Ovary (tissue), 9 donors: ENCODE results near the gene ESRP2. TPM values are rescaled to one million over a fixed set of nuclear protein-coding genes. Genes with fewer than 3 reads are reported as not detected.

Experiments used
- DNase-seq, 5 donors: peaks; one replicate each; pipeline ENCODE4 v3.0.0-alpha.2; 2019 to 2020
- H3K27ac ChIP-seq, 2 donors: fragments of 200-600 bp; one replicate each; pipeline versions ENCODE4 v1.5.1 to v1.8.0; 2019 to 2022
- H3K27me3 ChIP-seq: fragments of 200-600 bp; one replicate; pipeline ENCODE4 v1.8.0; 2022
- H3K36me3 ChIP-seq: fragments of 200-600 bp; sonication (generic); one replicate; pipeline ENCODE4 v1.5.1; 2019
- H3K4me1 ChIP-seq: one replicate; pipeline ENCODE4 v1.8.1; 2013; ENCODE audit warnings: mild to moderate bottlenecking, moderate library complexity; ENCODE audit not compliant: insufficient read depth
- H3K4me3 ChIP-seq: fragments of 200-600 bp; sonication (generic); one replicate; pipeline ENCODE4 v1.5.1; 2017
- H3K9me3 ChIP-seq, 2 donors: fragments of 200-600 bp in 1 of 2; sonication (generic) in 1 of 2; one replicate each; pipeline versions ENCODE4 v1.5.1 to v1.8.1; 2013 to 2019; ENCODE audit warnings: mild to moderate bottlenecking in 1 of 2, moderate library complexity in 1 of 2
- EP300 ChIP-seq: sonication (generic); formaldehyde crosslinking; IDR thresholded peaks from one replicate; pipeline ENCODE4 v1.6.1; 2017; ENCODE audit warnings: antibody characterized with exemption
- POLR2A ChIP-seq: fragments of 450-650 bp; IDR thresholded peaks from one replicate; pipeline ENCODE4 v1.6.1; 2017; ENCODE audit warnings: antibody characterized with exemption, mild to moderate bottlenecking, moderate library complexity
- WGBS, 3 donors: extraction: QIAGEN DNeasy Blood & Tissue Kit in 1 of 3; methylation state at CpG; one replicate each; pipeline versions ENCODE4 v1.1.5 to v1.1.7; 2013 to 2017; 5-methylcytosine and 5-hydroxymethylcytosine counted together
- intact Hi-C, 4 donors: fragments of 100-400 bp; cut with DNase I; formaldehyde crosslinking; loops; one replicate each; pipeline versions ENCODE4 v1.11.0 to v1.15.1; 2022 to 2023
- polyA plus RNA-seq, 2 donors: library from polyadenylated mRNA; stranded (reverse); fragments of 200-250 nt in 1 of 2; fragments of 350-450 nt in 1 of 2; fragmentation: Illumina TruSeq in 1 of 2; extraction: RNeasy Lipid Tissue Mini Kit (QIAGEN cat#74804) in 1 of 2; gene quantifications; one replicate each; pipeline ENCODE4 v1.2.3, GENCODE V29; 2013 to 2014
- total RNA-seq, 7 donors: library from RNA; depleted of rRNA in 2 of 7; stranded (reverse); fragments of >200 nt in 2 of 7; fragmentation: NEBNext Ultra II Directional in 3 of 7; extraction: Animal tissue kit (Norgen Biotek cat#: 25700) in 3 of 7; gene quantifications; one replicate each; pipeline versions ENCODE4 v1.1.0 to v1.2.4, GENCODE V29; 2016 to 2023
- TF ChIP-seq, protein P1 (sequence below), 3 donors: fragments of 450-650 bp in 2 of 3; fragments of 200-600 bp in 1 of 3; IDR thresholded peaks; one replicate each; pipeline versions ENCODE4 v1.5.1 to v1.8.0; 2016 to 2022; ENCODE audit warnings: antibody characterized with exemption in 3 of 3, mild to moderate bottlenecking in 1 of 3
- donor health status: DM: no; HTN: no; CAD: no; lungs with moderate emphysema.
- donor health status: DM: no; HTN: no; CAD: no.
- donor health status: Bipolar disorder and iron deficiency.
- donor health status: DM: yes; HTN: yes; CAD: no.
- donor health status: DM: no; HTN: no; CAD: no.
- donor health status: DM: yes; HTN: yes; CAD: no.

ESRP2 gene
- total and polyA plus RNA-seq, 9 donors, result 0.17 to 13.8 (median 1.5) TPM

GRCh38 chr16:68242926-68243858 is 7.3 kb upstream of the ESRP2 start:
- intact Hi-C loops, result no loop called here
- H3K4me1 ChIP-seq, result peaks cover 11% of the 10 kb centered on the region
- H3K27me3 ChIP-seq, result no peaks in the 10 kb centered on the region
- TF ChIP-seq EP300, result no peak
- TF ChIP-seq, protein P1, sequence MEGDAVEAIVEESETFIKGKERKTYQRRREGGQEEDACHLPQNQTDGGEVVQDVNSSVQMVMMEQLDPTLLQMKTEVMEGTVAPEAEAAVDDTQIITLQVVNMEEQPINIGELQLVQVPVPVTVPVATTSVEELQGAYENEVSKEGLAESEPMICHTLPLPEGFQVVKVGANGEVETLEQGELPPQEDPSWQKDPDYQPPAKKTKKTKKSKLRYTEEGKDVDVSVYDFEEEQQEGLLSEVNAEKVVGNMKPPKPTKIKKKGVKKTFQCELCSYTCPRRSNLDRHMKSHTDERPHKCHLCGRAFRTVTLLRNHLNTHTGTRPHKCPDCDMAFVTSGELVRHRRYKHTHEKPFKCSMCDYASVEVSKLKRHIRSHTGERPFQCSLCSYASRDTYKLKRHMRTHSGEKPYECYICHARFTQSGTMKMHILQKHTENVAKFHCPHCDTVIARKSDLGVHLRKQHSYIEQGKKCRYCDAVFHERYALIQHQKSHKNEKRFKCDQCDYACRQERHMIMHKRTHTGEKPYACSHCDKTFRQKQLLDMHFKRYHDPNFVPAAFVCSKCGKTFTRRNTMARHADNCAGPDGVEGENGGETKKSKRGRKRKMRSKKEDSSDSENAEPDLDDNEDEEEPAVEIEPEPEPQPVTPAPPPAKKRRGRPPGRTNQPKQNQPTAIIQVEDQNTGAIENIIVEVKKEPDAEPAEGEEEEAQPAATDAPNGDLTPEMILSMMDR (IDR thresholded peaks at IDR 0.05), result no peak
- no peak for TF ChIP-seq POLR2A
- DNase-seq, result no peak
- no peak overlapping the region for H3K27ac ChIP-seq
- no peaks in the 10 kb centered on the region for H3K36me3 ChIP-seq
- H3K9me3 ChIP-seq, result no peaks in the 10 kb centered on the region
- WGBS, 3 donors, result 81 to 87% (median 85%) methylated on average over 9 of the region's 9 CpGs
- no peak overlapping the region for H3K4me3 ChIP-seq

DNA sequence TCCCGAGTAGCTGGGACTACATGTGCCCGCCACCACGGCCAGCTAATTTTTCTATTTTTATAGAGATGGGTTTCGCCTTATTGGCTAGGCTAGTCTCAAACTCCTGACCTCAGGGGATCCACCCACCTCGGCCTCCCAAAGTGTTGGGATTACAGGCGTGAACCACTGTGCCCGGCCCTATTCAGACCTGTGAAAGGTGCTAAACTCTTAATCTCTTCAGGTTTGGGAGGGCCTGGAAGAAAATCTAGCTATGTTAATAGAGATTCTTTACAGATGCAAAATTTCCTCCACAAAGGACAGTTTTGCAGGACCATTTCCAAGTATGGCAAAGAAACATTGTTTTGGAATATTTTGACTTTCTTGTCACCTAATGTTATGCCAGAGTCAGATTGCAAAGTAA is 6.2 kb upstream of the ESRP2 start:
- intact Hi-C loops, result no loop called here
- H3K27ac ChIP-seq, result no peak overlapping the region
- H3K27me3 ChIP-seq, result no peaks in the 10 kb centered on the region
- peaks cover 13% of the 10 kb centered on the region for H3K4me1 ChIP-seq
- no peaks in the 10 kb centered on the region for H3K9me3 ChIP-seq
- H3K4me3 ChIP-seq, result no peak overlapping the region
- H3K36me3 ChIP-seq, result no peaks in the 10 kb centered on the region
- no peak for TF ChIP-seq EP300
- TF ChIP-seq POLR2A, result no peak
- TF ChIP-seq, protein P1 (IDR thresholded peaks at IDR 0.05), result no peak
- DNase-seq, result no peak
- WGBS, 3 donors, result 82 to 85% (median 83%) methylated on average over 7 of the region's 7 CpGs

DNA sequence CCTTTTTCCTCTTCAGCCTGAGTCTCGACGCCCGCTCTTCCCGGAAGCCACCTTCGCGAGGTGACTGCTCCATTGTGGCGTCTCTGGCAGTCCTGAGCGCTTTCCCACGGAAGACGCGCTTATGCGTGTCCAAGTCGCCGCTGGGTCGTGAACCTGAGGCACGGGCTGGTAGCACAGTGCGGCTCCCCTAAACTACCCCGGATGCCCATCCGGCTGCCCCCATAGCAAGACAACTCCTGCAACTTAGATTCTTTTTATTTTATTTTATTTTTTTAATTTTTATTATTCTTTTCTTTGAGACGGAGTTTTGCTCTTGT is 2.1 kb upstream of the ESRP2 start:
- H3K27ac ChIP-seq, result peak overlapping the region in 1 of 2 donors; percentile 12
- H3K4me1 ChIP-seq, result peaks cover 12% of the 10 kb centered on the region
- intact Hi-C loops, result loop anchor here in 2 of 4 donors (10.0 kb wide), 2 partner anchors 143 to 153 kb away; partner anchors contain the start of gene NFATC3 (in 1 of the 2)
- no peaks in the 10 kb centered on the region for H3K27me3 ChIP-seq
- TF ChIP-seq, protein P1 (IDR thresholded peaks at IDR 0.05), result no peak
- no peak for TF ChIP-seq POLR2A
- no peak for TF ChIP-seq EP300
- WGBS, 3 donors, result 13 to 19% (median 15%) methylated on average over 20 of the region's 20 CpGs
- no peak for DNase-seq
- peak overlapping the region; percentile 61 for H3K4me3 ChIP-seq
- H3K9me3 ChIP-seq, result no peaks in the 10 kb centered on the region
- no peaks in the 10 kb centered on the region for H3K36me3 ChIP-seq

DNA sequence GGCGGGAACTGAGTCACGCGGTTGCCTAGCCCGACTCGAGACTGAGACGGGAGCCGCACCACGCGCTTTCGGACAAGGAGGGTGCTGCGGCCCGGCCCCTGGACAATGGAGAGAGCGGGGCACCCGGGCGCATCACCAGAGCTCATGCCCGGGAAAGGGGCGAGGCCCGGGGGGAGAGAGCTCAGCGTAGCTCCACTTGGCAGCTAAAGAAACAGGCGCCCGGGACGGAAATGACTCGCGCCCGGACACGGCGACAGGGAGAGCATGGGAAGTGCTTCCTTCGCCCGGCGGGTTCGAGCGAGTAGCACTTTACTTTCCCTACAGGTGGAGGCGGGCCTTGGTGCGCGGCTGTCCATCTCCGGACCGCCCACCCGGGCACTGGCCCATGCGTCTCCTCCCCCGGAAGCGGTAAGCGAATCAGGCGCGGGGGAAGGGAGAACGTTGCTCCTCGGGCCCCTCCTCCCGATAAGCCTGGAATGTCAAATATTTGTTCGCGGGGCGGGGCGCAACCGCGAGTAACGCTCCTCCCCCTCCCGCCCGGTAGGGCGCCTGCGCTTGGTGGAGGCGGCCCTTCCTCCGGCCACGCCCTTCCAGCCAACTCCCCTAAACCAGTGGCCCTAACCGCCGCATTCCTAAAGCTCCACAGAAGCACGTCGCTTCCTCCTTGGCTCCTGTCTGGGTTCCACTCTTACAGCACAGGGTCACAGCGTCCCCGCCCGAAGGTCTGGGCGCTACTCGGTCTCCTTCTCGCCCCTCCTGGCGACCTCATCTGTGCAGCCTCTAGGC is 1.5 kb upstream of the ESRP2 start:
- H3K4me1 ChIP-seq, result peaks cover 12% of the 10 kb centered on the region
- TF ChIP-seq POLR2A (peak; percentile 47), EP300 (peak; percentile 26)
- TF ChIP-seq, protein P1 (IDR thresholded peaks at IDR 0.05), result peak in 1 of 3 donors; percentile 35

More for the DNA sequence above, 1.5 kb upstream of the ESRP2 start:
- whole genome bisulfite sequencing, 3 donors, result 0 to 1% (median 0%) methylated on average over 63 to 72 of the region's 72 CpGs
- intact Hi-C loops, result loop anchor here in 2 of 4 donors (10.0 kb wide), 2 partner anchors 143 to 153 kb away; partner anchors contain the start of gene NFATC3 (in 1 of the 2)
- Histone ChIP-seq H3K27ac (peak overlapping the region in 1 of 2 donors; percentile 27), H3K36me3 (no peaks in the 10 kb centered on the region), H3K27me3 (no peaks in the 10 kb centered on the region), H3K9me3 (no peaks in the 10 kb centered on the region), H3K4me3 (peak overlapping the region; percentile 61)
- peak; percentile 97 to 99 (median 98) for DNase-seq
